Kasumi-1 (cell line): ENCODE measurements around the gene EXOC3L1.

ENCODE experiments used
- DNase-seq, 2 experiments: peaks; one replicate each; lab custom pipeline; 2025; lab: John Stamatoyannopoulos, UW

The EXOC3L1 gene

GRCh38 chr16:67181346-67181745, 8.6 kb downstream of the EXOC3L1 start:
- DNase-seq = no peak

- DNase-seq = no peak
Measured at GRCh38 chr16:67180166-67180565, 9.8 kb downstream of the EXOC3L1 start.

- peak; percentile 44 to 48 for DNase-seq
Measured at GRCh38 chr16:67179421-67180080, 10.4 kb downstream of the EXOC3L1 start.

DNA sequence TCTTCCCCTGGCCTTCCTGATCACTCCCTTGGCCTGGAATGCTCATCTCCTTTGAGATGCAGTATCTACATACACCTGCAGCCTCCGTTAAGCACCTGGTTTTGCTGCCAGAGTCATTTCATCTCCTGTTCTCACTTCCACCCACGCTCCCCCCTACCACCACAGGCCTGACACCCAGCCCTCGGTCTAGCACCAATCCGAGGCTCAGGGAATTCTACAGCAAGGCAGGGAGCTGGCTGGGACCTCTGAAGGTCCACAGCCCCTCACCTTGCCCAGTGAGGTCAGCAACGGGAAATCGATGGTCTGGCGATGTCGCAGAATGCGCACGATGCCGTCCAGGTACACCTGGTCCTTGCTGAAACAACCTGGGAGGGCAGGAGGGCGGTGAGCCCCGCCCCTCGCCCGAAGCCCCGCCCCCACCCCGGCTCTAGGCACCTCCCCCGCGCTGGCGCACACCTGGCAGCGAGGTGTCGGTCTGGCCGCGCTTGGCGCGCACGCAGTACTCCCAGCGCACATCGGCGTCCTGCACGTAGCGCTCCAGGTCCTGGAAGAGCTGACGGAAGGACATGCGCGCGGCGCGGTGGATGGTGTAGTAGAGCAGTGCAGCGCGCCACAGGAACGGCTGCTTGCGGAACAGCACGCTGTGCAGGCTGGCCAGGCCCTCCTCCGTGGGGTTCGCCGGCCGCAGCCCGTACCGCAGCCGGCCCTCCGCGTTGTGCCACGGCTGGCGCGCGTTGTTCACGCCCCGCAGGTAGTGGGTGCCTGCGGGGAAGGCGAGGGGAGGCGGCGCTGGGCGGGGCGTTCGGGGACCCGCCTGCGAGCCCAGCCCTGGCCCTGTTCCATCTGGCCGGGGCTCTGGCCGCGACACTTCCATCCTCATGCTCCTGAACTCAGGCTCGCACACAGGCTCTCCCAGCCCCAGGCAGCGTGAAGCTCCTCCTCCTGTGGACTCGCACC, 11.9 kb downstream of the EXOC3L1 start:
- peak; percentile 37 to 55 for DNase-seq

GRCh38 chr16:67176662-67177061, 13.3 kb downstream of the EXOC3L1 start:
- no peak for DNase-seq

DNA sequence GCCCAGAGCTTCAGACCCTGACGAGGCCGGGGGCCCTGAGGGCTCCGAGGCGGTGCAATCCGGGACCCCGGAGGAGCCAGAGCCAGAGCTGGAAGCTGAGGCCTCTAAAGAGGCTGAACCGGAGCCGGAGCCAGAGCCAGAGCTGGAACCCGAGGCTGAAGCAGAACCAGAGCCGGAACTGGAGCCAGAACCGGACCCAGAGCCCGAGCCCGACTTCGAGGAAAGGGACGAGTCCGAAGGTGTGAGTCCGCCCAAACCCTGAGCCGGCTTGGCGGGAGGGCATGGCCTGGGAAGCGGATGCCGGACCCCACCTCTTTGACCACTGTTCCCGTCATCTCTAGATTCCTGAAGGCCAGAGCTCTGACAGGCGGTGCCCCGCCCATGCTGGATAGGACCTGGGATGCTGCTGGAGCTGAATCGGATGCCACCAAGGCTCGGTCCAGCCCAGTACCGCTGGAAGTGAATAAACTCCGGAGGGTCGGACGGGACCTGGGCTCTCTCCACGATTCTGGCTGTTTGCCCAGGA, 15.2 kb downstream of the EXOC3L1 start:
- no peak for DNase-seq

DNA sequence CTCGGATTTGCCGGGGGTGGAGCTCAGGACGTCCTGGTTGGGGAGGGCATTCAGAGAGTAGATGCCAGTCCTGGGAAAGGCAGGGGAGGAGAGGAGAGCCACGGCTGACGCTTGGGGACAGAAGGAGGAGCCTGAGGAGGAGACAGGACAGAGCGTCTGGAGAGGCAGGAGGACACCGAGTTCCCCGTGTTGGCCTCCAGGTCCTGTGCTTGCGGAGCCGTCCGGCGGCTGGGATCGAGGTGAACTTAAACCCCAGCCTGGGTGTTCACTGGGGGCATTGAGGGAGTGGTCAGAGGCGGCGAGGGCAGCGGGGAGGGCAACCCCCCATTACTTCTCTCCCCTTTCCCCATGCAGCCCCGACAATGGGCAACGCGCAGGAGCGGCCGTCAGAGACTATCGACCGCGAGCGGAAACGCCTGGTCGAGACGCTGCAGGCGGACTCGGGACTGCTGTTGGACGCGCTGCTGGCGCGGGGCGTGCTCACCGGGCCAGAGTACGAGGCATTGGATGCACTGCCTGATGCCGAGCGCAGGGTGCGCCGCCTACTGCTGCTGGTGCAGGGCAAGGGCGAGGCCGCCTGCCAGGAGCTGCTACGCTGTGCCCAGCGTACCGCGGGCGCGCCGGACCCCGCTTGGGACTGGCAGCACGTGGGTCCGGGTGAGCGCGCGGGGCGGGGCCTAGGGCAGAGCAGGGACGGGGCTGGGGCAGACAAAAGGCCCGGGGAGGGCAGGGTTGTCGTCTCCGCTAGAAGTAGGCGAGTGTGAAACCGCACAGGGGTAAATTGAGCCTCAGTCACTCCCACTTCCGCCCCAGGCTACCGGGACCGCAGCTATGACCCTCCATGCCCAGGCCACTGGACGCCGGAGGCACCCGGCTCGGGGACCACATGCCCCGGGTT, 15.9 kb downstream of the EXOC3L1 start:
- peak; percentile 54 to 71 for DNase-seq

GRCh38 chr16:67173323-67173722, 16.6 kb downstream of the EXOC3L1 start:
- no peak for DNase-seq

GRCh38 chr16:67170949-67171649, 18.8 kb downstream of the EXOC3L1 start:
- DNase-seq = no peak

DNA sequence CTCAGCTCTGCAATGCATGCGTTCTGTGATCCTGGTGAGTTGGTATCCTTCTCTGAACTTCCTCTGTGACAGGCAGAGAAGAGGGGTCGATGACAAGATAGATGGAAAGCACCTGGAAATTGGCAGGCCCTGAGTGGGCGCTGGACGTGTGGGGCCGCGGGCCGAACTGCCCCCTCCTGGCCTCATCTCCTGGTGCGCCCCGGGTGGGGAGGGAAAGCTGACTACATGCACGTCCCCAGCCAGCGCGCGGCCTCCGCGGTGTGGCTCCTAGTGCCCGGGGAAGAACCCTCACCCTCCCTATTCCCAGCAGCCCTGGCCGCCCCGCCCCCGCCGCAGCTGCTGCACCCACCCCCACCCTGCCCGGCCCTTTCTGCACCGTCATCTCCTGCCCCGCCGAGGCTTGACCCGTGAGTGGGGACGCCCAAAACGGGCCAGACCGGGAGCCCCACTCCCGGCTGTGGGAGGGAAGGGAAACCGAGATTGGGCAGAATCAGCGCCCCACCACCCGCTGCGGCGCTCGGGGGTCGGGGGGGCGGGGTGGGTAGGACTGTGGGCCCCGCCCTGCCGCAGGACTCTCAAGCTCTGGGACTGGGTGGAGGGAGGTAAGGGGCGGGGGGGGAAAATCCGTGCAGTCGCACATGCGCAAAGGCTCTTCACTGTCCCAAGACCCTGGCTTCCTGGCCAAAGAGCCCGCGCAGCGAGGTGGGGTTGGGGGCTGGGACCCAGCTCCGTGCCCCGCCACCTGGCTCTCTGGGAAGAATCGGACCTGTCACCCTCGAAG, 19.6 kb downstream of the EXOC3L1 start, which contains the start of gene NOL3:
NOL3 (plus strand) TSS at position 371 of the 781 bp plus-strand sequence.
- DNase-seq = no peak

DNA sequence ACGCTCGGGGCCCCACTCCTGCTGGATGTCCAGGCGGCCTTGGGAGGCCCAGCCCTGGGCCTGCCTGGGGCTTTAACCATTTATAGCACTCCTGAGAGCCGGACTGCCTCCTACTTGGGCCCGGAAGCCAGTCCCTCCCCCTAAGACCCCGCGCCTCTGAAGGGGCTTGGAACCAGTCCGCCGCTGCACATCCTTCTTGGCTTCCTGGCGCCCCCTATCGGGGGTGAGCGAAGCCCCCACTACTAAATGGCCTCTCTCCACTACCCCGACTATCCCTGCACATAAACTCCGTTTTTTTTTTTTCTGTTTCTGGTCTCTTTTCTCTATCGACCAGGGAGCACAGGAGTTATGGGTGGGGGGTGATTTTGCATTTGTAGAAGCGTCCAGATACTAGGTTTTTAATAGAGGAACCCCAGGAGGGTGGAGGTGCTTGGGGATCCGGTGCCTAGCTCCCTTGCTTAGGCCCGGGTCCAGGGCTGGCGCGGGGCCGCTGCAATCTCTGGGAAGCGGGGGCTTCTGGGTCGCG, 20.2 kb downstream of the EXOC3L1 start:
- DNase-seq = peak in 1 of 2 experiments; percentile 21

GRCh38 chr16:67169011-67169451, 20.9 kb downstream of the EXOC3L1 start:
- no peak for DNase-seq

DNA sequence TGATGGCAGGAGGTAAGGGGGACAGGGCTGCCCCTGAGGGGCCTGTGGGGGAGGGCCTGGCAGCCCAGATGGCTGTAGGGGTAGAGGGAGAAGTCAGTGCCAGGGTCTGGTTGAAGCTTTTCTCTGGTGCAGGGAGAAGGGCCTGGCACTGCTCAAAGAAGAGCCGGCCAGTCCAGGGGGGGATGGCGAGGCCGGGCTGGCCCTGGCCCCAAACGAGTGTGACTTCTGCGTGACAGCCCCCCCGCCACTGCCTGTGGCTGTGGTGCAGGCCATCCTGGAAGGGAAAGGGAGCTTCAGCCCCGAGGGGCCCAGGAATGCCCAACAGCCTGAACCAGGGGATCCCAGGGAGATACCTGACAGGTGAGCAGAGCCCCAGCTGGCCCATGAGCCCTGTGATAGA, 22.3 kb downstream of the EXOC3L1 start:
- no peak for DNase-seq

DNA sequence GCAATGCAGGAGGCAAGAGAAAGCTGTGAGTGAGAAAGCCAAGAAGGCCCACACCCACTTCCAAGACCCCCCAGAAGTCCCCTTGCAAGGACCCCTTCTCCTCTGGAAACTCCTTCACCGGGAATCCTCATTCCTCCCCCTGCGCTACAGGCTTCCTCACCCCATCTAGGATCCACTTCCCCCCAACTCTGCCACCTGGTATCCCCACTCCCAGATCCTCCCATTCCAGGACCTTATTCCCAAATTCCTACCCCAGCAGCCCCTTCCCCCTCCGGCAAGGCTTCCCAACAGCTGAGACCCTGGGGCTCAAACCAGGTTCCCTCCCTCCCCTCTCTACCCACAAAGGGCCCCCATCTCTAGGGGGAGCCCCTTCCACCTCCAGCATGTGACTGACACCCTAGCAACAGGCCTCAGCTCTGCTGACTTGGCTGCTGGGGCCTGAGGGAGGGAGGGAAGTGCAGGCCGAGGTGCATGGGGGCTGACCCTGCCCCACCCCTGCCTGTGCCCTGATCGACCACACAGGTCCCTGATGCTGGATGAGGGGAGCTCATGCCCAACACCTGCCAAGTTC, 23.3 kb downstream of the EXOC3L1 start:
- no peak for DNase-seq

GRCh38 chr16:67166110-67166547, 23.8 kb downstream of the EXOC3L1 start:
- DNase-seq = no peak

DNA sequence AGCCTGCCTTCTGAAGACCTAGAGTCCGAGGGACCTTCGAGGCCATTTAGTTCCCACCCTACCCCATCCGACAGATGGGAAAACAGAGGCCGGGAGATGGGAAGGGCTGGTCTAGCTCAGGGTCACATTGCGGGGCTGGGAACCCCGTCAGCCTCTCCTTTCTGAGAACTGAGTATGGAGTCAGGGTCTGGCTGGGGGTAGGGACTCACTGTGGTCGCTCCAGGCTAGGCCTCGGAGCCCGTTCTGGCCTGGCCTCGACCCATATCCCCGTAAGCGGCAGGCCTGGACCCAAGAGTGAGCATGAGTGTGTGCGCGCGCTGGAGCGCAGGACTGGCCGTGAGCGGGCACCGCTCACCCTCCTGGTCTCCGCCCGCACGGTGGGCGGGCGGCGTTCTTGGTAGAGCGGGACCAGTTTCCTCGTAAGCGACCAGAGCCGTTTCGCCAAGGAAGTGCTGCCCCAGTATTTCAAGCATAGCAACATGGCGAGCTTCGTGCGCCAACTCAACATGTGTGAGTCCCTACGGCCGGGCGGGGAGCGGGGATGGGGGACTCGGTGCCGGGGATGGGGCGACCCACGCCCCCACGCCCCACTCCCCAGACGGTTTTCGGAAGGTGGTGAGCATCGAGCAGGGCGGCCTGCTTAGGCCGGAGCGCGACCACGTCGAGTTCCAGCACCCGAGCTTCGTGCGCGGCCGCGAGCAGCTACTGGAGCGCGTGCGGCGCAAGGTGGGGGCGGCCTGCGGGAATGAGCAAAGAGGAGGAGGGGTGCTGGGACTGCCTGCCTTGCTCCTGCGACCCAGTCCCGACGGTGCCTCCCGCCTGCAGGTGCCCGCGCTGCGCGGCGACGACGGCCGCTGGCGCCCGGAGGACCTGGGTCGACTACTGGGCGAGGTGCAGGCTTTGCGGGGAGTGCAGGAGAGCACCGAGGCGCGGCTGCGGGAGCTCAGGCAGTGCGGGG, 24.5 kb downstream of the EXOC3L1 start:
- DNase-seq = no peak

DNA sequence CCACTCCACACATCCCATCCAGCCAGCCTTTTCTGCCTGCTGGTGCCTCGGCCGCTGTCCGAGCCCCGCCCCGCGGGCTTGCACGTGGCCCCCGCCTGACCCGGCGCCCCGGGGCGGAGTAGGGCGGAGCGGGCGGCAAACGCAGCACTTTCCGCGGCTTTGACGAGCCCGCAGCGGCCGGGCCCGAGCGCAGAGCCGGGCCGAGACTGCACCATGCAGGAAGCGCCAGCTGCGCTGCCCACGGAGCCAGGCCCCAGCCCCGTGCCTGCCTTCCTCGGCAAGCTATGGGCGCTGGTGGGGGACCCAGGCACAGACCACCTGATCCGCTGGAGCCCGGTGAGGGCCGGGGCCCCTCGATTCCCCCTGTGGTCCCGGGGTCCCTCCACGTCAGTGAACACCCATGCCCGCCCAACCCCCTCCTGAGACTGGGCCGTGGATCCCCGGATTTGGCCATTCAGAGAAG, 25.3 kb downstream of the EXOC3L1 start, which contains the start of gene HSF4:
HSF4 (plus strand) TSS at position 147 of the 463 bp plus-strand sequence; CDS start at position 214, 67 bp downstream.
- DNase-seq = no peak

DNA sequence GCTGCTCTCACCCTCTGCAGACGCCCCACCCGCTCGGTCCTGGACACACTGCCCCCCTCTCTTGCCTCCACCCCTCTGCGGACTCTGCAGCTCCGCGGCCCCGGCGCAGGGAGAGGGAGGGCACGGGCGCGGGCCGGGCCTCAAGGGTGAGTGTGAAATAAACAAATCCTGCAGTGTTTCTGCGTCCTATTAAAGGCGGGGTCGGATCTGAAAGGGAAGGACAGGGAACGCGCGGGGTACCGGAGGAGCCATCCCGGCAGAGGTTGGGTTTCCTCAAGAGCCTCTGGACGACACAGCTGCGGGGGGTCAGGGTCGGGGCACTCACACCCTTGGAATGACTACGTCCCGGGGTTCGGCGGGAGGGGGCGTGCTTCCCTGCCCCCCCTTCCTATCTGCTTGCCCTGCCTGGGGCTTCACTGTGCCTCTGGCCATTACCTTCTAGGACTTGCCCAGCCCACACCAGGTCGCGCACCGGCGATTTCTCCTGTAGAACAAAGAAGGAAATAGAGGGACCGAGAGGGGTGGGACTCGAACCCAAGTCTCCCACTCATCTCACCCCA, 25.9 kb downstream of the EXOC3L1 start:
- DNase-seq = no peak
